Lower leg skin (tissue), 3 donors: ENCODE data around the gene TTBK1.

Source experiments
- CTCF ChIP-seq, 3 donors: fragments of 450-650 bp; IDR thresholded peaks; one replicate each; pipeline ENCODE4 v1.5.1; 2016; ENCODE audit warnings: antibody characterized with exemption in 3 of 3, mild to moderate bottlenecking in 3 of 3, moderate library complexity in 2 of 3
- POLR2A ChIP-seq, 2 donors: fragments of 450-650 bp; IDR thresholded peaks; one replicate each; pipeline ENCODE4 v1.6.1; 2016 to 2017; ENCODE audit warnings: antibody characterized with exemption in 2 of 2, mild to moderate bottlenecking in 1 of 2, moderate library complexity in 1 of 2

GRCh38 chr6:43280234-43280633 lies 37.0 kb downstream of the TTBK1 start:
- TF ChIP-seq CTCF (IDR thresholded peaks at IDR 0.05) (no peak), POLR2A (IDR thresholded peaks at IDR 0.05) (no peak)
